ENCODE results near the gene GOLGA2. TPM values are rescaled to one million over a fixed set of nuclear protein-coding genes. Genes with fewer than 3 reads are reported as not detected.

Gene GOLGA2
- total RNA-seq, 4 donors from 2014 or later = 81.8 to 123 (median 116) TPM

- intact Hi-C loops (cut with DNase I; ENCODE audit: low total_unique reads) = no loop called here
- WGBS, 2 donors = 95 to 96% methylated on average over 15 to 16 of the region's 16 CpGs
- no peak overlapping the region for H3K4me3 ChIP-seq (ENCODE audit: low read depth, poor library complexity, severe bottlenecking)
- TF ChIP-seq POLR2A (IDR thresholded peaks at IDR 0.05) = no peak
- TF ChIP-seq CTCF (IDR thresholded peaks at IDR 0.05) = no peak
- DNase-seq (ENCODE audit: low spot score in 2 of 2) = no peak
These were observed 33.7 kb upstream of the GOLGA2 start for GRCh38 chr9:128309551-128309950.

- TF ChIP-seq POLR2A (IDR thresholded peaks at IDR 0.05) = no peak
- TF ChIP-seq CTCF (IDR thresholded peaks at IDR 0.05) = no peak
- intact Hi-C loops (cut with DNase I; ENCODE audit: low total_unique reads) = no loop called here
- DNase-seq (ENCODE audit: low spot score in 2 of 2) = no peak
- no peak overlapping the region for H3K4me3 ChIP-seq (ENCODE audit: low read depth, poor library complexity, severe bottlenecking)
- WGBS, 2 donors = 50 to 54% methylated on average over 5 of the region's 5 CpGs
These were observed 29.1 kb upstream of the GOLGA2 start for GRCh38 chr9:128304971-128305288.

GRCh38 chr9:128304136-128304970 lies 28.5 kb upstream of the GOLGA2 start:
- intact Hi-C loops (cut with DNase I; ENCODE audit: low total_unique reads) = no loop called here
- no peak overlapping the region for H3K4me3 ChIP-seq (ENCODE audit: low read depth, poor library complexity, severe bottlenecking)
- 62 to 67% methylated on average over 9 of the region's 9 CpGs for WGBS, 2 donors
- TF ChIP-seq POLR2A (IDR thresholded peaks at IDR 0.05) (no peak), CTCF (IDR thresholded peaks at IDR 0.05) (no peak)
- DNase-seq (ENCODE audit: low spot score in 2 of 2) = no peak

- no peak for TF ChIP-seq POLR2A (IDR thresholded peaks at IDR 0.05)
- no peak for TF ChIP-seq CTCF (IDR thresholded peaks at IDR 0.05)
- 59 to 69% methylated on average over 20 of the region's 20 CpGs for WGBS, 2 donors
- no peak for DNase-seq (ENCODE audit: low spot score in 2 of 2)
- intact Hi-C loops (cut with DNase I; ENCODE audit: low total_unique reads) = no loop called here
- H3K4me3 ChIP-seq (ENCODE audit: low read depth, poor library complexity, severe bottlenecking) = no peak overlapping the region
These were observed 23.0 kb upstream of the GOLGA2 start for GRCh38 chr9:128298535-128299482.

GRCh38 chr9:128297221-128297773 lies 21.5 kb upstream of the GOLGA2 start:
- intact Hi-C loops (cut with DNase I; ENCODE audit: low total_unique reads) = no loop called here
- TF ChIP-seq POLR2A (IDR thresholded peaks at IDR 0.05) = no peak
- no peak overlapping the region for H3K4me3 ChIP-seq (ENCODE audit: low read depth, poor library complexity, severe bottlenecking)
- 82 to 89% methylated on average over 2 of the region's 2 CpGs for WGBS, 2 donors
- no peak for DNase-seq (ENCODE audit: low spot score in 2 of 2)
